DND-41 (cell line): ENCODE results near the gene SIL1.

ENCODE experiments used
- ATAC-seq: fragments of 200-7000 bp; cut with Tn5 transposase; 3 replicates; pipeline ENCODE4 v1.9.1; 2021; ENCODE audit warnings: low read depth; ENCODE audit not compliant: insufficient read depth
- DNase-seq: peaks from one replicate; pipeline ENCODE4 v3.0.0-alpha.2; 2020
- H2AFZ ChIP-seq: 2 replicates; pipeline ENCODE4 v1.6.0; 2012; ENCODE audit warnings: low read depth, low read length
- H3K27ac ChIP-seq: 2 replicates; pipeline ENCODE4 v1.5.1; 2012; ENCODE audit warnings: low read length, inconsistent platforms
- H3K27me3 ChIP-seq: fragments of 200-600 bp; sonication (generic); 2 replicates; pipeline ENCODE4 v1.6.0; 2012; ENCODE audit warnings: low read length, mild to moderate bottlenecking, inconsistent platforms; ENCODE audit not compliant: insufficient read depth, poor library complexity
- H3K36me3 ChIP-seq: 2 replicates; pipeline ENCODE4 v1.5.1; 2012; ENCODE audit warnings: low read length, inconsistent platforms; ENCODE audit not compliant: insufficient read depth
- H3K4me1 ChIP-seq: 2 replicates; pipeline ENCODE4 v1.5.1; 2012; ENCODE audit warnings: mild to moderate bottlenecking, low read length; ENCODE audit not compliant: insufficient read depth
- H3K4me2 ChIP-seq: 2 replicates; pipeline ENCODE4 v1.6.0; 2012; ENCODE audit warnings: mild to moderate bottlenecking, moderate library complexity, low read length, inconsistent platforms; ENCODE audit not compliant: insufficient read depth
- H3K4me3 ChIP-seq, 2 experiments: fragments of 200-600 bp in 1 of 2; shearing (Covaris generic) in 1 of 2; 2 replicates each; pipeline ENCODE4 v1.5.1; 2012 to 2016; ENCODE audit warnings: inconsistent platforms in 2 of 2, low read length in 2 of 2, mild to moderate bottlenecking in 2 of 2, low read depth in 1 of 2, moderate library complexity in 1 of 2
- H3K79me2 ChIP-seq: 2 replicates; pipeline ENCODE4 v1.6.0; 2012; ENCODE audit warnings: low read length, inconsistent platforms; ENCODE audit not compliant: insufficient read depth
- H3K9ac ChIP-seq: 2 replicates; pipeline ENCODE4 v1.6.0; 2012; ENCODE audit warnings: low read depth, mild to moderate bottlenecking, inconsistent platforms, low read length, moderate library complexity
- H3K9me3 ChIP-seq: 2 replicates; pipeline ENCODE4 v1.5.1; 2012; ENCODE audit warnings: low read length, moderate library complexity, mild to moderate bottlenecking, inconsistent platforms; ENCODE audit not compliant: insufficient read depth, severe bottlenecking
- H4K20me1 ChIP-seq: 2 replicates; pipeline ENCODE4 v1.6.0; 2012; ENCODE audit warnings: low read length; ENCODE audit not compliant: insufficient read depth
- CTCF ChIP-seq: IDR thresholded peaks from 2 replicates; pipeline ENCODE4 v1.5.1; 2012; ENCODE audit warnings: borderline replicate concordance, low read length, moderate library complexity, mild to moderate bottlenecking; ENCODE audit not compliant: poor library complexity, severe bottlenecking; ENCODE audit errors: extremely low read depth
- EZH2 ChIP-seq: IDR thresholded peaks from 3 replicates; pipeline ENCODE4 v1.6.1; 2012; ENCODE audit warnings: borderline replicate concordance, low read depth, mild to moderate bottlenecking, moderate library complexity, low read length, inconsistent platforms; ENCODE audit not compliant: severe bottlenecking

Gene SIL1

GRCh38 chr5:139110526-139111168 is 87.5 kb downstream of the SIL1 start:
- TF ChIP-seq EZH2: no peak
- no peak for TF ChIP-seq CTCF
- ATAC-seq: no peak
- H3K27ac ChIP-seq: no peak overlapping the region

GRCh38 chr5:139108063-139108824 is 89.9 kb downstream of the SIL1 start:
- ATAC-seq (no peak), DNase-seq (no peak)
- no peak for TF ChIP-seq EZH2
- no peak for TF ChIP-seq CTCF

More at GRCh38 chr5:139110526-139111168, 87.5 kb downstream of the SIL1 start:
- Histone ChIP-seq H3K9ac (no peak overlapping the region), H4K20me1 (no peaks in the 10 kb centered on the region), H3K27me3 (no peaks in the 10 kb centered on the region), H3K4me1 (no peaks in the 10 kb centered on the region), H3K36me3 (peaks cover 9% of the 10 kb centered on the region; the same call in 1 of the 2 replicates), H3K4me2 (no peak overlapping the region), H3K9me3 (no peaks in the 10 kb centered on the region), H2AFZ (no peak overlapping the region), H3K4me3 (no peak overlapping the region), H3K79me2 (no peaks in the 10 kb centered on the region)
- peak; percentile 17 for DNase-seq

GRCh38 chr5:139105621-139106071 is 92.5 kb downstream of the SIL1 start:
- H4K20me1 ChIP-seq: no peaks in the 10 kb centered on the region
- no peak overlapping the region for H3K4me3 ChIP-seq
- no peaks in the 10 kb centered on the region for H3K9me3 ChIP-seq
- TF ChIP-seq EZH2 (no peak), CTCF (no peak)
- no peak overlapping the region for H3K27ac ChIP-seq
- H3K27me3 ChIP-seq: no peaks in the 10 kb centered on the region
- no peaks in the 10 kb centered on the region for H3K79me2 ChIP-seq
- no peak overlapping the region for H2AFZ ChIP-seq
- no peaks in the 10 kb centered on the region for H3K36me3 ChIP-seq
- no peak for ATAC-seq
- no peak overlapping the region for H3K4me2 ChIP-seq
- H3K4me1 ChIP-seq: no peaks in the 10 kb centered on the region
- no peak for DNase-seq
- H3K9ac ChIP-seq: no peak overlapping the region

More at GRCh38 chr5:139108063-139108824, 89.9 kb downstream of the SIL1 start:
- Histone ChIP-seq H3K36me3 (no peaks in the 10 kb centered on the region), H3K9ac (no peak overlapping the region), H3K79me2 (no peaks in the 10 kb centered on the region), H3K27ac (no peak overlapping the region), H3K4me1 (no peaks in the 10 kb centered on the region), H2AFZ (no peak overlapping the region), H3K27me3 (no peaks in the 10 kb centered on the region), H4K20me1 (no peaks in the 10 kb centered on the region), H3K4me2 (no peak overlapping the region), H3K9me3 (no peaks in the 10 kb centered on the region), H3K4me3 (no peak overlapping the region)
